OCI-LY7 (cell line): ENCODE measurements around the gene ZC3H8.

Source experiments
- CTCF ChIP-seq: fragments of 200-600 bp; sonication (generic); conservative IDR thresholded peaks from 2 replicates; pipeline ENCODE4 v1.5.1; 2014; ENCODE audit warnings: mild to moderate bottlenecking, antibody characterized with exemption, low read length, moderate library complexity, mixed read lengths
- EZH2phosphoT487 ChIP-seq: fragments of 200-600 bp; sonication (generic); IDR thresholded peaks from 2 replicates; pipeline ENCODE4 v1.6.1; 2018; ENCODE audit warnings: low read depth, borderline replicate concordance, mild to moderate bottlenecking, mixed run types, antibody characterized with exemption, low read length, moderate library complexity, mixed read lengths

GRCh38 chr2:112217854-112218253 lies 37.0 kb downstream of the ZC3H8 start:
- no peak for TF ChIP-seq CTCF
- no peak for TF ChIP-seq EZH2phosphoT487
